22Rv1 (cell line): ENCODE measurements around the gene PPM1L.

Experiments used
- H3K27ac ChIP-seq: fragments of 450-650 bp; 2 replicates; pipeline ENCODE4 v1.5.1; 2017
- ZFX ChIP-seq: fragments of 450-650 bp; IDR thresholded peaks from 2 replicates; pipeline ENCODE4 v1.6.1; 2017; ENCODE audit warnings: antibody characterized with exemption, borderline replicate concordance
- TF ChIP-seq, protein P1 (sequence below): fragments of 450-650 bp; IDR thresholded peaks from 2 replicates; pipeline ENCODE4 v1.5.1; 2017; ENCODE audit warnings: mild to moderate bottlenecking

The PPM1L gene

DNA sequence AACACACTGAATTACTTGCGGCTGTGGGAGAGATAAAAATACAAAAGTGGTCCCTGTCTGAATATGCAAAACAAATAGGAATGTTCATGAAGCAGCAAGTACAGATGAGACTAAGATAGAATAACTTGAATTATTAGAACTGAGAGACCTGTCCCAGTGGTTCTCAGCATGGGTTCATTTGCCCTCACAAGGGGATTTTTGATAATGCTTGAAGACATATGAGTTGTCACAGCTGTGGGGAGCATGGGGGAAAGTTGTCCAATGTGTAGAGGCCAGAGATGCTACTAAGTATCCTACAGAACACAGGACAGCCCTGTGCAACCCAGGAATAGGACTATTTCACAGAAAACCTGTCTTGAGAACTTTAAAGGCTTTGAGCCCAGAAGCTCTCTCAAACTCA is 22.4 kb downstream of the PPM1L start:
- no peak for TF ChIP-seq ZFX
- TF ChIP-seq, protein P1, sequence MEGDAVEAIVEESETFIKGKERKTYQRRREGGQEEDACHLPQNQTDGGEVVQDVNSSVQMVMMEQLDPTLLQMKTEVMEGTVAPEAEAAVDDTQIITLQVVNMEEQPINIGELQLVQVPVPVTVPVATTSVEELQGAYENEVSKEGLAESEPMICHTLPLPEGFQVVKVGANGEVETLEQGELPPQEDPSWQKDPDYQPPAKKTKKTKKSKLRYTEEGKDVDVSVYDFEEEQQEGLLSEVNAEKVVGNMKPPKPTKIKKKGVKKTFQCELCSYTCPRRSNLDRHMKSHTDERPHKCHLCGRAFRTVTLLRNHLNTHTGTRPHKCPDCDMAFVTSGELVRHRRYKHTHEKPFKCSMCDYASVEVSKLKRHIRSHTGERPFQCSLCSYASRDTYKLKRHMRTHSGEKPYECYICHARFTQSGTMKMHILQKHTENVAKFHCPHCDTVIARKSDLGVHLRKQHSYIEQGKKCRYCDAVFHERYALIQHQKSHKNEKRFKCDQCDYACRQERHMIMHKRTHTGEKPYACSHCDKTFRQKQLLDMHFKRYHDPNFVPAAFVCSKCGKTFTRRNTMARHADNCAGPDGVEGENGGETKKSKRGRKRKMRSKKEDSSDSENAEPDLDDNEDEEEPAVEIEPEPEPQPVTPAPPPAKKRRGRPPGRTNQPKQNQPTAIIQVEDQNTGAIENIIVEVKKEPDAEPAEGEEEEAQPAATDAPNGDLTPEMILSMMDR: no peak
- no peak overlapping the region for H3K27ac ChIP-seq

DNA sequence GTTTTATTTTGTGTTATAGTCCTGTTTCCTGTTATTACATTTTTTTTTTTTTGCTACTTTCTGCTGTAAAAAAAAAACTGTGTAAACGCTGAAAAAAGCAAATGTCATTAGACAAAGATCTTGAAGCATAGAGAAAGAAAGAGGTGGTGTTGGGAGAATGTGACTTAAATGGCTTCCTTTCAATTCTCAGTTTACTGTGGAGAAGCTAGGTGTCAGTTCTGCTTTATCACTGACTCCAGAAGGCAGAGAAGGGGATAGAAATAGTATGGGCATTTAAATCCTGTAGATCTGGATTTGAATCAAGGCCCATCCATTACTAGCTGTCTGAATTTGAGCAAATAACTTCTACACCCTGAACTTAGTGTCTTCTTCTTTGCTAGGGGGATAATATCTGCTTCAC is 23.0 kb downstream of the PPM1L start:
- no peak overlapping the region for H3K27ac ChIP-seq
- TF ChIP-seq, protein P1: no peak
- TF ChIP-seq ZFX: no peak

DNA sequence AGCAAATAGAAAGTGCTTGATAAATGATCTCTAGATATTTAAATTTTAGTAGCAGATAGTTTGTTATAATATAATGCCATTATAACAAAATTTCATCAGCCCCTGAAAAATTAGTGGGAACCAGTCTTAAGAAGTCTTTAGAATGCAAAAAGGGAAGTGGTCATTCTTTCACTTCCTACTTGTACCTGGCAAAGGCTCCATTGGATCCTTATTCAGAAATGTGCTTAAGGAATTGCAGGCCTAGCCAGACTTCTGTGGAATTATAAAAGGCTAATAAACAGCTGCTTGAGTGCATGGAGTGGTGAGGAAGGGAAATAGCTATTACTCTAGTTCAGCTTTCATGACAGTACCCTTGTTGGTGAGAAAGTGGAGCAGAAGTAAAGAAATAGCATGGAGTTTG is 24.2 kb downstream of the PPM1L start:
- H3K27ac ChIP-seq: no peak overlapping the region
- TF ChIP-seq, protein P1: no peak
- TF ChIP-seq ZFX: no peak

DNA sequence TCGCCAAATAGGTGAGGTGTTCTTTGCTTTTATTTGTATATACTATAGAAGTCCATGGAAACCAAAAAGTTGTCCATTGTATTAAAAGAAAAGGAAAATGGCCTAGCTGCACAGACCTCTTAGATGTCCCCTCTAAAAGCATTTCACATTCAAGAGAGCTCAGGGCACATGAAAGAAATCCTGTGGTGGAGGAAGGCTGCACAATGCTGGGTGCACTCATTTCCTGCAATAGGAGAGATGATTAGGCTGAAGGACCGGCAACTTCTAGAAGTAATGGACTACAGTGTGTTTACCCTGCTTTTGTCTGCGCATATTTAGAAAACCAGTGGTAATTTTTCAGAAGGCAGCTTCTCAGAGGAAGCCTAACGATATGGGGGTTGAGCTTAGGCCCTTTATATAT is 25.4 kb downstream of the PPM1L start:
- TF ChIP-seq, protein P1: no peak
- TF ChIP-seq ZFX: no peak
- no peak overlapping the region for H3K27ac ChIP-seq

DNA sequence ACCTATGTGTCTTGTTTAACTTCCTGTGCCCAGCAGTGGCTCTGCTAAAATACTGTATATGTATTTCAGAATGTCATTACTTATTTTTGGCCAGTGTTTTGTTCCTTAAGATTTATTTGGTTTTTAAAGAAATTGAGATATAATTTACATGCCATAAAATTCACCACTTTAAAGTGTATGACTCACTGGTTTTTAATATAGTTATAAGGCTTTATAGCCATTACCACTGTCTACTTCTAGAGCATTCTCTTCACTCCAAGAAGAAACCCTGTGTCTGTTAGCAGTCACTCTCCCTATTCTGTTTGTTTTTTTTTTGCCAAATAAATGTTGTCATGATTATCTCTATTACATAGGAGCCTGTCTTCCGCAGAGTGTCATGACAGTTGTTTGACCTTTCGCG is 25.8 kb downstream of the PPM1L start:
- TF ChIP-seq, protein P1: no peak
- TF ChIP-seq ZFX: no peak
- no peak overlapping the region for H3K27ac ChIP-seq

DNA sequence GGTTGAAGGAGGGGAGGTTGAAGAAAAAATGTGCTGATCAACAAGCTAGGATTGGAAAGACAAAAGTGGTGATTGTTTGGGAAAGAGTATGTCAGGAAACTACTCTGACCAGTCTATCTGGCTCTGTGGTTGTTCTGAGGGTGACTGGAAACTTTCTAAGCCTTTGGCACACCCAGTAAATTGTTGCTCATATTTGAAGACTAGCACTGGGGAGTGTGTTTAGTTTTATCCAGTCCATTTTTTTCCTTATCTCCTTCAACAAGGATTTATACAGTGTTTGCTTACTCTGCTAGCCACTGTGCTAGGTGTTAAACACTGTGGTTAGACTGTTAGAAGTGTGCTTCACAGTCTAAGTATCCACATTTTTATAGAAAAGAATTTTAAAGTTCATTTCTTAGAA is 28.8 kb downstream of the PPM1L start:
- TF ChIP-seq ZFX: no peak
- TF ChIP-seq, protein P1: no peak

DNA sequence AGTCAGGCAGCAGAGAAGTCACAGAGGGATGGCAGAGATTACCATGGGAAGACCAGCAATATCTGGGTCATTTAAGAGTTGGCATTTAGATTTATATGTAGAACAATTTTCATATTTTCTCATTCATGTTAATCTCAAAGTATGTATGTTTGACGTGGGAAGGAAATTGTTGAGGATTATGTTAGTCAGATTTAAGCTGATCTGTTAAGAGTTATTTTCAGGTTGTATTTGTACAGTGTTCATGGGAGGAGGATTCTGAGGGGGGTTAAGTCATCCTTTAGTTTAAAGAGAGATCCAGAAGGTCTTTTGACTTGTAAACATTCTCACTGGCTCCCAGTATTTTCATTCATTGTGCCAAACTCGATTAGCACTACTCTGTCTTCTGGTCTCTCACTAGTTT is 34.7 kb downstream of the PPM1L start:
- no peak overlapping the region for H3K27ac ChIP-seq
- TF ChIP-seq, protein P1: no peak
- no peak for TF ChIP-seq ZFX

More for the DNA sequence above, 28.8 kb downstream of the PPM1L start:
- no peak overlapping the region for H3K27ac ChIP-seq
